Right atrium auricular region (tissue), 2 donors: Measurements from ENCODE around the gene ATG7. TPM values are rescaled to one million over a fixed set of nuclear protein-coding genes. Genes with fewer than 3 reads are reported as not detected.

Experiments
- DNase-seq: peaks from one replicate; pipeline ENCODE4 v3.0.0-alpha.2; 2019; ENCODE audit warnings: low spot score
- H3K27ac ChIP-seq, 2 donors: fragments of 200-600 bp; sonication (generic); 1 replicate in 1 of 2; 2 replicates in 1 of 2; pipeline ENCODE4 v1.5.1; 2016 to 2019
- H3K27me3 ChIP-seq, 2 donors: fragments of 200-600 bp; sonication (generic); one replicate each; pipeline versions ENCODE4 v1.5.1 to v1.6.0; 2017 to 2019
- H3K36me3 ChIP-seq: fragments of 200-600 bp; sonication (generic); one replicate; pipeline ENCODE4 v1.5.1; 2016
- H3K4me1 ChIP-seq, 2 donors: fragments of 200-600 bp; sonication (generic); one replicate each; pipeline versions ENCODE4 v1.5.1 to v1.6.0; 2017 to 2019
- H3K4me3 ChIP-seq, 2 donors: fragments of 200-600 bp; sonication (generic); 1 replicate in 1 of 2; 2 replicates in 1 of 2; pipeline ENCODE4 v1.5.1; 2017 to 2019; ENCODE audit warnings: mild to moderate bottlenecking in 1 of 2, moderate library complexity in 1 of 2
- H3K9me3 ChIP-seq, 2 donors: fragments of 200-600 bp; sonication (generic); one replicate each; pipeline ENCODE4 v1.5.1; 2019
- CTCF ChIP-seq, 2 donors: fragments of 200-600 bp; sonication (generic); IDR thresholded peaks; one replicate each; pipeline ENCODE4 v1.5.1; 2019; ENCODE audit warnings: antibody characterized with exemption in 2 of 2
- total RNA-seq, 2 donors: library from RNA; depleted of rRNA; stranded (reverse); fragments of >200 nt; gene quantifications; one replicate each; pipeline ENCODE4 v1.1.0, GENCODE V29; 2016

Gene ATG7
- total RNA-seq, 2 donors from 2014 or later, result 15.2 to 23.8 TPM

- no peak overlapping the region for H3K27ac ChIP-seq
- no peak overlapping the region for H3K4me3 ChIP-seq
Observed at GRCh38 chr3:11410564-11410963, 138.4 kb downstream of the ATG7 start.

GRCh38 chr3:11411956-11412355, 139.8 kb downstream of the ATG7 start:
- no peak for DNase-seq
- Histone ChIP-seq H3K9me3 (peaks cover 4 to 12% of the 10 kb centered on the region in 2 donors), H3K27me3 (no peaks in the 10 kb centered on the region), H3K36me3 (no peaks in the 10 kb centered on the region), H3K4me1 (no peaks in the 10 kb centered on the region), H3K27ac (no peak overlapping the region), H3K4me3 (no peak overlapping the region)
- no peak for TF ChIP-seq CTCF (IDR thresholded peaks at IDR 0.05)

More at GRCh38 chr3:11410564-11410963, 138.4 kb downstream of the ATG7 start:
- H3K36me3 ChIP-seq, result no peaks in the 10 kb centered on the region
- H3K27me3 ChIP-seq, result no peaks in the 10 kb centered on the region
- H3K9me3 ChIP-seq, result peaks cover 4 to 12% of the 10 kb centered on the region in 2 donors
- no peak for TF ChIP-seq CTCF (IDR thresholded peaks at IDR 0.05)
- H3K4me1 ChIP-seq, result no peaks in the 10 kb centered on the region
- DNase-seq, result no peak

GRCh38 chr3:11413071-11413470, 140.9 kb downstream of the ATG7 start:
- DNase-seq, result no peak
- peaks cover 4 to 12% of the 10 kb centered on the region in 2 donors for H3K9me3 ChIP-seq
- H3K27ac ChIP-seq, result no peak overlapping the region
- TF ChIP-seq CTCF (IDR thresholded peaks at IDR 0.05), result no peak
- no peaks in the 10 kb centered on the region for H3K36me3 ChIP-seq
- H3K4me1 ChIP-seq, result no peaks in the 10 kb centered on the region
- no peak overlapping the region for H3K4me3 ChIP-seq
- no peaks in the 10 kb centered on the region for H3K27me3 ChIP-seq

- Histone ChIP-seq H3K27me3 (no peaks in the 10 kb centered on the region), H3K9me3 (peaks cover 0 to 12% of the 10 kb centered on the region in 2 donors), H3K27ac (no peak overlapping the region), H3K36me3 (no peaks in the 10 kb centered on the region), H3K4me3 (no peak overlapping the region), H3K4me1 (no peaks in the 10 kb centered on the region)
- no peak for TF ChIP-seq CTCF (IDR thresholded peaks at IDR 0.05)
- DNase-seq, result no peak
Observed at GRCh38 chr3:11415099-11415498, 142.9 kb downstream of the ATG7 start.

- no peak overlapping the region for H3K27ac ChIP-seq
- no peaks in the 10 kb centered on the region for H3K27me3 ChIP-seq
- no peak for DNase-seq
- H3K9me3 ChIP-seq, result no peaks in the 10 kb centered on the region
- no peak overlapping the region for H3K4me3 ChIP-seq
- no peaks in the 10 kb centered on the region for H3K36me3 ChIP-seq
- no peaks in the 10 kb centered on the region for H3K4me1 ChIP-seq
- no peak for TF ChIP-seq CTCF (IDR thresholded peaks at IDR 0.05)
Observed at GRCh38 chr3:11420066-11420465, 147.9 kb downstream of the ATG7 start.

- Histone ChIP-seq H3K27ac (no peak overlapping the region), H3K4me3 (no peak overlapping the region), H3K4me1 (no peaks in the 10 kb centered on the region), H3K27me3 (no peaks in the 10 kb centered on the region), H3K9me3 (no peaks in the 10 kb centered on the region), H3K36me3 (no peaks in the 10 kb centered on the region)
- no peak for DNase-seq
- TF ChIP-seq CTCF (IDR thresholded peaks at IDR 0.05), result no peak
Observed at GRCh38 chr3:11422291-11422690, 150.1 kb downstream of the ATG7 start.
